GM19468 (cell line): ENCODE results near the gene ITCH.
"Not testable (repeated sequence)": the region's sequence is repeated elsewhere in the genome, so short reads cannot be mapped to it uniquely, and the experiment has no call there.

ENCODE experiments used
- ATAC-seq: cut with Tn5 transposase; IDR thresholded peaks from one replicate; pipeline ENCODE4 v1.9.1; 2021; ENCODE audit warnings: mild to moderate bottlenecking, moderate library complexity, moderate number of reproducible peaks; ENCODE audit not compliant: unreplicated experiment; ENCODE audit errors: extremely low read depth

Gene ITCH

DNA sequence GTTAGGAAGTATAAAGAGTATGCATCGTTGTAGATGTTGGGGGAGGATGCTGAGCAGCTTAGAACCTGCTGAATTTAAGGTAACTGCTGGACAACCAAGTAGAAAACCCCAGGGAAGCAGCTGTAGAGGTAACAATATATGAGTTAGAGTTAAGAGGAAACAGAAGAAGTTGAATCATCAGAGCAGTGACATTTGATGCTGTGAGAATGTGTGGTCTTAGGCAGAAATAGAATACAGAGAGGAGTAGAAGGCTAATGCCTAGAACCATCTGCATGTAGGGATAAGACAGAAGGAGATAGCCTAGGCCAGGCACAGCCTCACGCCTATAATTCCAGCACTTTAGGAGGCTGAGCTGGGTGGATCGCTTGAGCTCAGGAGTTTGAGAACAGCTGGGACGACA is 130.6 kb downstream of the ITCH start:
- ATAC-seq = no peak

- ATAC-seq = no peak
Measured at GRCh38 chr20:34495307-34495706, 132.2 kb downstream of the ITCH start.

GRCh38 chr20:34495916-34496315 is 132.8 kb downstream of the ITCH start:
- ATAC-seq = no peak

- ATAC-seq = not testable (repeated sequence)
Measured at GRCh38 chr20:34497596-34497995, 134.5 kb downstream of the ITCH start.

DNA sequence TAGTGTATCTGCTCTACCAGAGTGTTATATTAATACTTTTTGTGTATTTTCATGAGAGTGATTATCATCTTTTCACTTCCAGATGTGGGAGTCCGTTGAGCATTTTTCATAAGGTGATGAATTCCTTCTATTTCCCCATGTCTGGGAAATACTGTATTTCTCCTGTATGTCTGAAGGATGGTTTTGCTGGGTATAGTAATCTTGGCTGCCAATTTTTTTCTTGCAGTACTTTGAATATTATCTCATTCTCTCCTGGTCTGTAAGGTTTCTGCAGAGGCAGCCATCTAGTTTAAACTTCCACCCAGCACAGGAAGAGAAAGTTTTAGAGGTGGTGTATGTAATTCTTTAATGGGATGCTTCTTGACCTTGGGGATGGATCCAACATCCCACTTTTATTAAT is 137.8 kb downstream of the ITCH start:
- ATAC-seq = no peak

- no peak for ATAC-seq
Measured at GRCh38 chr20:34506480-34506879, 143.4 kb downstream of the ITCH start.

GRCh38 chr20:34507702-34508413 is 144.8 kb downstream of the ITCH start:
- no peak for ATAC-seq

DNA sequence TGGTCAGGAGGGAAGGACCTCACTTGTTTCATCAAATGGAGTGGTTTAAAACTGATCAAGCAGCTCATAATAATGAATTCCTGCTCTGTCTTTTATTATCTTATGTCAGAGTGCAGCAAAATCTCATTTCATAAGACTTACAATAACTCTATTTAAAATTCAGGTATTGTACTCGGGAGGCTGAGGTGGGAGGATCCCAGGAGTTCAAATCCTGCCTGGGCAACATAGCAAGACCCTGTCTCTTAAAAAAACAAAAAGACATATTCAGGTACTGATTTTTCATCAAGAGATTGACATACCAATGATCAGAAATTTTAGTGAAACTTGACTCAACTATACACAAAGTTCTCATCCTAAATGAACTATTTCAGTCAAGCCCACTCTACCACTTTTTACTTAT is 147.5 kb downstream of the ITCH start:
- no peak for ATAC-seq

DNA sequence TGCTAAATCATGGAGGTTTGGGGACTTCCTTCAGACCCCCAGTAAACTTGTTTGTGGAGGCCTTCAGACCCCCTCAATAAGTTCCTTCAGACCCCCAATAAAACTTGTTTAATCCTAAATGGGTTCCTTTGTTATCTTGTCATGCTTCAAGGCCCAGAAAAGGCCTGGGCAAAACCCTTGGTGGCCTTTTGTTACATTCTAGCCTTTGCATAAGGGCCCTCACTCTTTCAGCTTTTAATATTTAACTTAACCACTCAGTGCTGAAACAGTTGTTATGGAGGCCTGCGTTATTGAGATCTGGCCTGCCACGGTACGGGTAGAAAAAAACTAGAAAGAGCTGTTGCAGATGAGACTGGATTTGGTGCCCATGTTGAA is 148.8 kb downstream of the ITCH start:
- no peak for ATAC-seq

DNA sequence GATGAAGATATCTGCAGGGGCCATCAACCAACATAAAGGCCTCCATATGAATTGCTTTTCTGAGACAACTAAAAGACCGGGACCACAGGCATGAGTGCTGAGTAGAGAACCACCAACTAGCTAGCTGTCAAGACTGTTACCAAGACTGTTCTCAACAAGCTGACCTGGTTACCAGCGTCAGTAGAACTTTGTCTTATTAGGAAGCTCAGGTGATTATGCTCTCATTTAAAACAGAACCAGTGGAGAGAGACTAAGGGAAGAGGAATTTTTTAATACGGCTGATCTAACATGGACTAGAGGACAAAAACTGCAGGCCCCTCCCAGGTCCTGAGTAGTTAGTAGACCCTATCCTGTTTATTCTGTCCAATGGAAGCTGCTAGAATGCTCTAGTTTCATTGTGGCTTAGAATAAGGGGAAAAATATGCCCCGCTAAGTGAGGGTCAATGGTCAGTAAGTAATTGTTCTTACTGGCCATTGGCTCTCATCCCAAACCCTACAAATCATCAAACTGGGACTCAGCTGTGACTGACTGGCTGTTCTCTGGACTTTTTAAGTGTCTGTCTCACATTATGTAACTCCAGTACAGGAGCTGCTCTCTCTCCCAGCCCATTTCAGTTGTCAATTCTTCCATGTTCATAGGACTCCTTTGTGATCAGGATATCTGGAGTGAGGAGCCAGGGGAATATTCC is 149.3 kb downstream of the ITCH start:
- no peak for ATAC-seq

- ATAC-seq = no peak
Measured at GRCh38 chr20:34512955-34513419, 149.9 kb downstream of the ITCH start.

- not testable (repeated sequence) for ATAC-seq
Measured at GRCh38 chr20:34514034-34514433, 151.0 kb downstream of the ITCH start.

DNA sequence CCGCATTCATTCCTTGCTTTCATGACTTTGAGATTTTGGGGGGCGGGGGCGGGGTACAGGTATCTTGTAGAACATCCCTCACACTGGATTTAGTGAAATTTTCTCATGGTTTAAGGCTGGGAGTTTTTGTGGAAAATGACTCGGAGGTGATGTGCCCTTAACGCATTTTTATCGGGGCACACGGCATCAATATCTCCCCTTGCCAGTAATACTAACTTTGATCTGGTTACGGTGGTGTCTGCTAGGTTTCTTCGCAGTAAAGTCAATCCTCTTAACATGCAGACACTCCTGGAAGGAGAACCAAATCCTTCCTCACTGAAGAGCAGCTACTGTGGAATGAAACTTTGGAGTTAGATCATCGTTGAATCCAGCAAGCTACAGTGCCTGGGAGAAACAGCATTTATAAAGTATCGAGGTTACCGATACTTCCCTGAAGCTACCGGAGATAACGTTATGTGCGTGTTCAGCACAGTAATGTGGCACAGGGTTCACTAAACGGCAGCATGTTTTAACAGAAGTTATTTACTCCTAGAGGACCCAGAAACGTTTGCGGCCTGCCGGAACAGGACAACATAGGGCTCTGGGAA is 151.9 kb downstream of the ITCH start:
- no peak for ATAC-seq

GRCh38 chr20:34515484-34516246 is 152.6 kb downstream of the ITCH start:
- ATAC-seq = peak; percentile 16

DNA sequence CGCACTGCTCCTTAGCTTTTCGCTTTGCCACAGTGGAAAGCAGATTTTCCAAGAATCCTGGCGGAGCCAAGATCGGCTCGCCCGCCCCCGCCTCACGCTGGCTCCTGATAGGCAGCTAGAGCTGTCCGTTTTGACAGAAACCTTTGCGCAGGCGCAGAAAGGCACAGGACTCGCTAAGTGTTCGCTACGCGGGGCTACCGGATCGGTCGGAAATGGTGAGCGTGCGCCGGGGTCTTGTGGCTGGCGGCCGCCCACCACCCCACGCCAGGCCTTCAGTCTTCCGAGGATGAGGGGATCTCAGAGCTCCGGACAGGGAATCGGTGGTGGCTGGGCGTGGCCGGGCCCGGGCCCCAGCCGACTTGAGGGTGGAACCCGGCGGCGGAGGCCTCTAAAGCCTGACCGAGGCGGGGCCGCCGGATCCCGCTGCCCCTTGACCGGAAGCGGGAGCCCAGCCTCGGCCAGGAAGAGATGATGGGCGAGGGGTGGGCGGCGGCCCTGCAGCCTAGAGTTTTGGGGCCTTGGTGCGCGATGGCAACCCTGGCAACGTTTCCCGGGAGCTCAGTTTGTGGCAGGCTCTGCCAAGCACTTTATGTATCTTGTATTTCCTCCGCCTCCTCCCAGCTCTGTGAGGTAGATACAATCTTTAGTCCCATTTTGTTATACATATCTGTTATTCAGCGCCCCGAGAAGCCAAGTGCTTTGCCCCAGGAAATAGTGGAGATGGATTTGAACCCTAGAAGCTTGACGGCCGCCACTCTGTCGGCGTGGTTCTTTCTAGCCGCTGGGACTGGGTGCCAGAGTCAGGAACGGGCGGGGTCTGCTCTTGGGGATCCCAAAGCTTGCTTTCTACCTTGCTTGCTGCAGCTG is 153.4 kb downstream of the ITCH start, which contains the start of gene DYNLRB1:
TSS of gene DYNLRB1 (plus strand) at position 176 of the 867 bp plus-strand sequence. CDS start at position 213, 37 bp downstream.
- no peak for ATAC-seq

DNA sequence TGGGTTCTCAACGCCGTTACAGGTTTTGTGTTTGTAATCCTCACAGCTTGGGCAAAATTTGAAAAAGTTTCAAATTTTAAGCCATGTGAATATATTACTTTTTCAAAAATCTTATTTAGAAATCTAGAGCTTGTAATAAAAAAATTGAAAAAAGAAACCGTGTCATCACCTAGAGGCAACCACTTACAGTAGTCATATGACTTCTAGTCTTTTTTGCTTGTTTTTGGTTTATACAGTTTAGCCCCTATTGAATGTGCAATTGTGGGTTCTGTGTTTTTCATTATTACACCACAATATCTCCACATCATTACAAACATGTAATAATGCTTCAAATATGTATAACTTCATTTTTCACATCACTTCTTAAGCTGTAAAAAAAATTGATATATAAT is 154.0 kb downstream of the ITCH start:
- no peak for ATAC-seq

DNA sequence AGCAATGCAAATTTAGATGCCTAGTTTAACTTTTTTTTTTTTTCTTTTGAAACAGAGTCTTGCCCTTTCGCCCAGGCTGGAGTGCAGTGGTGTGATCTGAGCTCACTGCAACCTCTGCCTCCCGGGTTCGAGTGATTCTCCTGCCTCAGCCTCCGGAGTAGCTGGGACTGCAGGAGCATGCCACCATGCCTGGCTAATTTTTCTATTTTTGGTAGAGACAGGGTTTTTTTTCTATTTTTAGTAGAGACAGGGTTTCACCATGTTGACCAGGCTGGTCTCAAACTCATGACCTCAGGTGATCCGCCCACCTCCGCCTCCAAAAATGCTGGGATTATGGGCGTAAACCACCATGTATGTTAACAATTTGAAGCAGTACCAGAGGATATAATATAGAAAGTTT is 155.8 kb downstream of the ITCH start:
- ATAC-seq = not testable (repeated sequence)

GRCh38 chr20:34519841-34520240 is 156.8 kb downstream of the ITCH start:
- not testable (repeated sequence) for ATAC-seq

- ATAC-seq = no peak
Measured at GRCh38 chr20:34522969-34523871, 160.1 kb downstream of the ITCH start.
